HG02973 (cell line): ENCODE results near the gene MACROD2.
"Not testable (repeated sequence)": the region's sequence is repeated elsewhere in the genome, so short reads cannot be mapped to it uniquely, and the experiment has no call there.

ENCODE experiments used
- ATAC-seq: cut with Tn5 transposase; IDR thresholded peaks from one replicate; pipeline ENCODE4 v1.9.1; 2021; ENCODE audit warnings: moderate library complexity; ENCODE audit not compliant: unreplicated experiment

Gene MACROD2

DNA sequence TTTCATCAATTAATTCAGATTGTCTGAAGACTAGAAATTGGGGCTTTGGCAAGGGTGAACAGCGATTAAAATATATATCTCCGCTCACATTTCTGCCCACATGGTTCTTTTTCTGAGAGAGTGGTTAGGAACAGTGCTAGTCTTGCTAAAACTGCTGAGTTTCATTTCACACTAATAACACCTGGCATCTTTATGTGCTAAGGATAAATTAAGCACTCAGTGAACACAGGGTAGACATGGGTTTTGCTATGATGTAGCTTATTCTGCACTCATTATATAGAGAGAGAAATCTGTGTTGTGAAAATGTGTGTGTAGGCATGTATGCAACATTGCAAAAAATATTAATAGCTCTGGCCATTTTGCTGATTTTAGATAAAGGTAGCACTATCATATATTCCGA lies 965.5 kb downstream of the MACROD2 start:
- no peak for ATAC-seq

DNA sequence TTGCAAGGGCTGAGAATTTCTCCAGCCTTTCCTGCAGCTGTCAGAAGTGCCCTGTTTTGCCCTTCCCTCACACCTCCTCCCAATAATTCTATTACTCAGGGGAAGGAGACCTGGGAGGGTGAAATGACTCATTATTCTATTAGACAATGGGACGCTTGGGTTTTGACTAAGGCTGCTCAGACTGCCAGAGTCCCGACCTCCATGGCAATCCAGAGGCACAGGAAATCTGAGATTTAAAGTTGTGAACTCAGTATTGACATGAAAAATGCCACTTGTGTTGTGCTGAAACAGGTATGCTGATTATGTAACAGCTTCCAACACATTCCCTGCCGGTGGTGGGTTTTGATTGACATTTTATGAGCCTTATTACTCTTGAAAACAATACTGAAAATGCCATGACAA lies 967.9 kb downstream of the MACROD2 start:
- ATAC-seq, result no peak

DNA sequence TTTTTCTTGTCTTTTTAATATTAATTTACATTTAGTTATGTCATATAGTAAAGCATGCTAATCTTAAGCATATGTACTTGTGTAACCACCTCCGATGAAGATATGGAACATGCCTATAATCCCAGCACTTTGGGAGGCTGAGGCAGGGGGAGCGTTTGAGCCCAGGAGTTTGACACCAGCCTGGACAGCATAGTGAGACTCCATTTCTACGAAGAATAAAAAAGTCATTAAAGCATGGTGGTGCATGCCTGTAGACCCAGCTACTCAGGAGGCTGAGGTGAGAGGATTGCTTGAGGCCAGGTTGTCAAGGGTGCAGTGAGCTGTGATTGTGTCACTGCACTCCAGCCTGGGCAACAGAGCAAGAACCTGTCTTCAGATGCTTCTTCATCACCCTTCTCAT lies 970.9 kb downstream of the MACROD2 start:
- no peak for ATAC-seq

DNA sequence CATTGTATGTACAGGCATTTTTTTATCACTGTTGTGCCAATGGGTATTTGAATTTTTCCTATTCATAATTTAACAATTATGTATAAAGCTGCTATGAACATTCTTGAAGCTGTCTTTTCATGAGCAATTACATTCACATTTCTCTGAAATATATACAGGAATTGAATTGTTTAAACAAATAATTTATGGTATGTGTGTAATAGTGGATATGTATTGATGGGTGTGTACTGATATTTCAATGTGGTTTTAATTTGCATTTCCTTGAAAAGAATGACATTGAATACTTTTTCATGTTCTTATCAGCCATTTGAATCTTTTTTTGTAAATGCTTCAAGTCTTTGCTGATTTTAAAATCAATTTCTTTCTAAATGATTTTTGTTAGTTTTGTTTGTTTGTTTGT lies 971.5 kb downstream of the MACROD2 start:
- no peak for ATAC-seq

DNA sequence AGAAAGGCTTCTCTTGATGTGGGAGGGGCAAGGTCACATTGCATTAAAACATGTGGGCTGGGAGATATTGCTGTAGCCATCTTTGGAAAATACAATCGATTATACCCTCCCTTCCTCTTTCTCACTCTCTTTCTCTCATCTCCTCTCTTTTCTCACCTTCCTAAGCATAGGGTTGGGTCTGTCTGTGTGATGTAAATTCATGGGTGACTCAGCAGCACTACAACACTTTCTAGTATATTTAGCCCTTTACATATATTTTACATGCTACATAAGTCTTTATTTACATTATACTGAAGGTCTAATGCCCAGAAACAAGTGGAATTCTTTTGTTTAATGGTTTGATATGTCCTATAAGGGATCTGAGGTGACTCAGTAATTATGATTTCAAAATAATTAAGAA lies 976.9 kb downstream of the MACROD2 start:
- no peak for ATAC-seq

DNA sequence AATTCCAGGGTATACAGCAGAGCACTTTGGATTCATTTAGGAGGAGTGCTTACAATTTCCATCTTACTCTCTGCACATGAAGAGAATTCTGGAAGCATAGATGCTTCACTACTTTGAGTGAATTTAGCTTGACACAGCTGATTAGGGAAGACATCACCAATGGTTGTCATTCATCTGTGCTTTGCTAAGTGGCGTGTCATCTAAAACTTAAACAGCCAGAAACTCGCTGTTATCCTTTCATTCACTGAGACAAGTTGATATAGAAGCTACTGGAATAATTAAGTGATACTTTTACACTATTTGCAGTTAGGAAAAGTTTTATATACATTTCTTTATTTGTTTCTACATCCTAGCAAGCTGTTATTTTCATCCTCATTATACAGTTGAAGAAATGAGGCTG lies 977.4 kb downstream of the MACROD2 start:
- ATAC-seq, result no peak

DNA sequence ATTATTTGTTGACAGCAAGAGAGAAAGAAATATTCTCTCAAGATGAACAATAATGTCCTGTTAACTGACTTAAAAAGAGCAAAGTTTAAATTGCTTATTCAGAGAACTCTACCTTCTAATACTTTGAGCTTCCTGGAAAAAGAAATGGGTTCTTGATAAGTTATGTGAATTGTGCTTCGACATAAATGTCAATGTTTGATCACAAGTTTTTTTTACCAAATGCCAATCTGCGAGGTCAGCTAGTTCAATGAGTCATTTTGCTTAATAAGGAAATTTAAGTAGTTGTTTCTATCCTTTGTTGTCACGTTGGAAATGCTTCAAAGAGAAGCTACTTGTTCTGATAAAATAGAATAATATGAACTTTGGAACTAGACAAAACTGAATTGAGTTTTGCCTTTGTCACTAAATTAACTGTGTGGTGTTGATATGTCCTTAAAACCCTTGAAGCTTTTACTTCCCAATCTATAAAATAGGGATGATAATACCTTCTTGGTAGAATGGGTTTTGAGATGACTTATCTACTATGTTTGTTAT lies 984.2 kb downstream of the MACROD2 start:
- ATAC-seq, result no peak

DNA sequence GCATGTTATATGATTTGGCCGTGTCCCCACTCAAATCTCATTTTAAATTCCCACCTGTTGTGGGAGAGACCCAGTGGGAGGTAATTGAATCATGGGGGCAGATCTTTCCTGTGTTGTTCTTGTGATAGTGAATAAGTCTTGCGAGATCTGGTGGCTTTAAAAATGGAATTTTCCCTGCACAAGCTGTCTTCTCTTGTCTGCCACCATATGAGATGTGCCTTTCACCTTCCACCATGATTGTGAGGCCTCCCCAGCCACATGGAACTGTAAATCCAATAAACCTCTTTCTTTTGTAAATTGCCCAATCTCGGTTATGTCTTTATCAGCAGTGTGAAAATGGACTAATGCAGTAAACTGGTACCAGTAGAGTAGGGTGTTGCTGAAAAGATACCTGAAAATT lies 986.2 kb downstream of the MACROD2 start:
- ATAC-seq, result not testable (repeated sequence)

DNA sequence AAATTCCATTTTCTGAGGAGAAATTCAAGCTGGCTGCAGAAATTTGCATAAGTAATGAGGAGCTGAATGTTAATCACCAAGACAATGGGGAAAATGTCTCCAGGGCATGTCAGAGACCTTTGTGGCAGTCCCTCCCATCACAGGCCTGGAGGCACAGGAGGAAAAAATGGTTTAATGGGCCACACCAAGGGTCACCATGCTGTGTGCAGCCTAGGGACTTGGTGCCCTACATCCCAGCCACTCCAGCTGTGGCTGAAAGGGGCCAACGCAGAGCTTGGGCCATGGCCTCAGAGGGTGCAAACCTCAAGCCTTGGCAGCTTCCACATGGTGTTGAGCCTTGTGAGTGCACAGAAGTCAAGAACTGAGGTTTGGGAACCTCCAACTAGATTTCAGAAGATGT lies 987.0 kb downstream of the MACROD2 start:
- not testable (repeated sequence) for ATAC-seq

DNA sequence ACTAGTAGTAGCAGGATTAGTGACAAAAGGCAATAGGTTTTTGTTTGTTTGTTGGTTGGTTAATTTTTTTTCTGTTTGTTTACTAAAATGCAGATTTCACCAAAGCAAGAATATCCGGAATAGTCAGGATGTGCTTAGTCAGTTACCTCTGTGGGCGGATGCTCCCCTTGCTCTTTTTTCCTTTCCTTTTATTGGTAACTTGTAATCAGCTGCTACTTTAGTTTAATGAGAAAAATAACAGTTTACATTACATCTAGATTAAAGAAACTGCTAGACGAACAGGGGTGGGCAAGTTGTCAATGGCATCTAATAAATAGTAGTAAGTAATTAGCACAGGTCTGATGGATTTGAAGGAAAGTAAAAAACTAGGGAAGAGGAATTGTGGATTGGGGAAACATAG lies 989.0 kb downstream of the MACROD2 start:
- ATAC-seq, result no peak

DNA sequence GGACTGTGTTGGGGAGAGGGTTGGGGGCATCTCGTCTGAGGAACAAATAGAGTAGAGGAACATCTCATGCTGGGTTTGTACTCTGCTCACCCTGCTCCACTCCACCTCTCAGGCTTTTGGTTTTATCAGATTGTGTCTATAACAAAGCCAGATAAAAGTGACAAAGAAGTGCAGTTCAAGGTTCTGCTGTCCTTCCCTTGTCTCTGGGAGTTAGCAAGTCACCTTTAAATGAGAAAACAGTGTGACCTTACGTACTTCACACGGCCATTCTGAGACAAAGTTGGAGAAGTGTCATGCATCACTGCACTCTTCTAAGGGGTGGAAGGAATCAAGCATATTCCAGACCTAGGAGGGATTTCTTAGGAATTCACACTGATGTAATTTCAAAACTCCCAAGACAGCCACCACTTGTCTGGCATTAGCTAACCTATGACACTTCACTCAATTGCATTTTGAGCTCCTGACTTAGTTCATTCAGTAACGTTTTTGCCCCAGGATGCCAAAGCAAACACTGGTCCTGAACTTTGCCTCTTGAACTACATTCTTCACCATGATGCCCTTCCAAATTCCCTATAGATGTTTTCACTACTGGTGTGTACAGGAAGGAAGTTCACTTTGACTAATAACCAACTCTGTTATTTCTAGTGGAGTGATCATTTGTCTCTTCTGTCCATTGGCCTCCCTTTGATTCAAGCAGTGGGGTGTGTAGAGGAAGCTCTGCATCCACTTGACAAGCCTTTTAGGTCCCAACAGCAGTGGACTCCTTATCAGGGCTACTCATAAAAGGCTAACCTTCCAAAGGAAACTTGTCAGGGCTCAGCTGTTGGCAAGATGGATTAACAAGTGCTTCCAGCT lies 989.7 kb downstream of the MACROD2 start:
- ATAC-seq, result no peak

DNA sequence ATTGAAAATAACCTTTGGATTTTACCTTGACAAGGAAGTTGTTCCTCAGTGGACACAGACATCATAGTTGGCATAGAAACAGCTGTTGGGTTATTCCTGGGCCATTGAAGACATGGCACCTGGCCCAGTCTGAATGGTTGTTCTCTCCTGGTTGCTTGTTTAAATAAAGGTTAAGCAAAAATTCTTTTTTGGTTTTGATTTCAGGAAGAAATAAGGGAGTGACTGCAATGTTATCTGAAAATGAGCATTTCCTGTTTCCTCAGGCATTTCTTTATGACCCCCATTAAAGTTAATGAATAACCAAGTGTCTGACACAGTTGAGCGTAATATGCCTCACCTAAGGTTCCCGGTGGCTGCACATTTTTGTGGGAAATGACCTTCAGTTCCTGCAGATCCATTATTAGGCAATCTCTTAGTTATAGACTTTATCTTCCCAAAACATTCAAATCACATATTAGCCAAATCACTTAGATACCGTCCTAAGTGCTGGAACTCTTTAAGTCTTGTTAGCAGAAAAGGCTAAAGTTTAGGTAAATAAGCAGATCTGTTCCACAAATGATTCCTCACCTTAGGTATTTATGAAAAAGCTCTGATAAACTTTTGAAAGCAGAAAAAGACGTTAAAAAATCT lies 990.8 kb downstream of the MACROD2 start:
- no peak for ATAC-seq

DNA sequence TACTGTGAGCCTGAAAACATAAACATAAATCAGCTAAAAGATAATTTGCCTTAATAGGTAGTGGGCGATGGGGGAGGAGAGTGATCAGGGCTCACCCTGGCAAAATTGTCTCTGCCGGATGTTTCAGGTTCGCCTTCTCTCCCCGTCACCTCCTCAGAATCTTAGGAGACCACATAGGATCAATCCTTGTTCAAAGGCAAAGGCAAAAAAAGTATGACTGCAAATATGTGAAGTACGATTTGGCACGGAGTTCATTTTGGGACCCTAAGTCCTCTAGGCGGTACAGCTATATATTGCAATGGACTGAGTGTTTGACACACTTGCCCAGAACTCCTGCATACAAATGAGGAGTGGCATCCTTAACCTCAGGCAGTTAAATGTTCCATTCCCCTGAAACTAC lies 991.3 kb downstream of the MACROD2 start:
- ATAC-seq, result no peak

DNA sequence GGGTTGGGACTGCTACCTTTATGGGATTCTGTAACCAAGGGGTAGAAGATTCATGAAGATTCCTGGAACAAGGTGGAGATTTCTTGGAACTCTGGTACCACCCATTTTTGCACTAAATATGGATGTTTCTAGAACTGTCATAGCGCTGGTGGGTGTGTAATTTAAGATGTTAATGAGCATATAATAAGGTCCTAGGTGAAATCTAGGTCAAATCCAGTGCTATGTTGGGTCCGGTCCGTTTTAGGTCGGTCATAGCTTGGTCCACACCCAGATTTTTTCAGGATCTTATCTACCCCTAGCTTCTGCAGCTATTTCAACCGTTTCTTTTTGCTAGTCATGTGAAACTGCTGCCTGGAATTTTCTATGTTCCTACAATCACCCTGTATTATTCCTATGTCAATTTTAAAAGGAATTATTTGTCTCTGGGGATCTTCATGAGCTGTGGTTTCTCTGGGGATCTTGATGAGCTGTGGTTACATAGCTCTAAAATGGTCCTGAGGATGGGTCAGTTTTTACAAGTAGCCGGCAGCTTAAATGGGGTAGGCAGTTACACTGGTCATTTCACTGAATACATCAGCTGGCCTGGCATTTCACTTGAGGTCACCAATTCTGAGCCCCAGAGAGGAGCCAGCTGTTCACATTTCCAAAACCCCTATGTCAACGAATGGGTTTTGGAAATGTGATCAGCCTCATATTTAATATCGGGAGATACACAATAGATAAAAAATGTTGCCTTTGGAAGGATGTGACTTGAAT lies 994.4 kb downstream of the MACROD2 start:
- no peak for ATAC-seq

DNA sequence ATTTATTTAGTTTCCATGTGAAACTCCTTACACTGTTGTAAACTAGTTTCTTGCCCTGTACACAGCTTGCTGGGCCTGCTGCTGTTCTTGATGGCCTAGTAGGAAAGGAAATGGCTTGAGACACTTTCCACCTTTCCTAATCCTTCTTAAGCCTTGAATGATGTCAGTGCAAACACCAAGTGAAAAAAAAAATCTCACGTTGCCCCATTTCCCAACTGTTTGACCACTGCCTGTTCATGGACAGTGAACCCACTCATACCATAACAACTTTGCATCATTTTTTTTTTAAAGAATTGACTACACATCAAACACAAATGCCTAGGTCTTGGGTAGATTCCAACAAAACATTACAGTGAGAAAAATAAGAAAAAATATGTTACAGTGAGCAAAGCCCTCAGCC lies 995.7 kb downstream of the MACROD2 start:
- no peak for ATAC-seq

DNA sequence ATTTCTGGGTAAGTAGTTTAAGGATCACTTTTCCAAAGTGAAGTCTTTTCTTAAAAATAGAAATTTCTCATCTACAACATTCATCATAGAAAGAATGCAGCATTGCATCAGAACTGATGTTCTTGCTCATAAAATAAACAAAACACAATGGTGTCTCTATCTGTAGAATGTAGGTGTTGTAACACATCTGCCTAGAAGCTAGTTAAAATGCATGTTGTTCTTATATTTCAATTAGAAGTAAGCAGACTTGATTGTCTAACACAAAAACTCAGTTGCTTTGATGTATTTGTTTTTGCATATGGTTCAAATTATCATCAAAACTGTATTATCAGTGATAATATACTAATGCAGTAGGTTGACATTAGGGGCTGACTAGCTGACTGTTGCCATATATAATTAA lies 996.8 kb downstream of the MACROD2 start:
- ATAC-seq, result no peak

DNA sequence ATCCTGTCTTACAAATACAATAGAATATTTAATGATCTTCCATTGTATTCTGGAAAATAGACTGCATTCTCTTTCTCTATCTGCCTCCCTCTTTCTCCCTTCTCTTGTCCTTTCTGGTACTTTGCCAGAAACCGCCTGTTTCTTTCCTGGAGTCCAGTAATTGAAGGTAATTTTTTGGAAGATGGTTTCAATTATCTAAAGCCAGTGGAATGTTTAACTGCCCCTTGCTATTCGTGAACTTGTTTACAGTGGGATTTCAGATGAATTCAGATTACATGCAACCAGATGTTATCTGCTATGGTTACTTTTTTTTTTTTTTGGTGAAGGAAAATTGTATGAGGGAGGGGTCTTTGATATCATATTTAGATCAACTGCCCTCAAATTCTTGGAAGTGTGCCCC lies 997.6 kb downstream of the MACROD2 start:
- no peak for ATAC-seq

DNA sequence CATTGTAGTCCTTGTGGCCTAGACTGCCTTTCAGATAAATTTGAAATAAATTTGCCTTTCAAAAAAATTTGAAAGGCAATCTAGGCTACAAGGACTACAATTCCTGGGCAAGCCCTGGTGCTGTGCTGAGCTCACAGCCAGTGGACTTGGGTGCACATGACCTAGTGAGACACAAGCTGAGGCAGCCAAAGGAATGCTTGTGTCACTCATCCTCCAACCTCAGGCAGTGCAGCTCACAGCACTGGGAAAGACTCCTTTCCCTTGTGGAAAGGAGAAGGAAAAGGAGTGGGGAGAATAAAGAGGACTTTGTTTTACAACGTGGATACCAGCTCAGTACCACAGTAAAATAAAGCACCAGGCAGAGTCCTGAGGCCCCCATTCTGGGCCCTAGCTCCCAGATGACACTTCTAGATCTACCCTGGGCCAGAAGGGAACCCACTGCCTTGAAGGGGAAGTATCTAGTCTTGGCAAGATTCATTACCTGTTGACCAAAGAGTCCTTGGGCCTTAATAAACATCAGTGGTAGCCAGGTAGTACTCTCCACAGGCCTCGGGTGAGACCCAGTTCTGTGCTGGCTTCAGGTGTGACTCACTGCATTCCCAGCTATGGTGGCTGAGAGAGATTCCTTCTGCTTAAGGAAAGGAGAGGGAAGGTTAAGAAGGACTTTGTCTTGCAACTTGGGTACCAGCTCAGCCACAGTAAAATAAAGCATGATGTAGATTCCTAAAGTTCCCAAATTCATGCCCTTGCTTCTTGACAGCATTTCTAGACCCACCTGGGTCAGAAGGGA lies 1001.8 kb downstream of the MACROD2 start:
- ATAC-seq, result no peak

DNA sequence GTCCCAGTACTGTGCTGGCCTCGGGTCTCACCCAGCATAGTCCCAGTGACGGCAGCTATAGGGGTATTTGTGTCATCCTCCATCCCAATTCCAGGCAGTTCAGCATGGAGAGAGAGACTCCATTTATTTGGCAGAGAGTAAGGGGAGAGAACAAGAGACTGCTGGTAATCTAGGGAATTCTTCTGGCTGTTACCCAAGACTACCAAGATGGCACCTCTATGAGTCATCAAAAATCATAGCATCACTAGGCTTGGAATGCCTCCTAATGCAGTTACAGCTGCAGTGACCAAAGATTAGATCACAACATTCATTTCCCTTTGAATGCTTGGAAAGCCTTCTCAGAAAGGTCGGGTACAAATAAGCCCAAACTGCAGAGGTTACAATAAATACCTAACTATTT lies 1002.5 kb downstream of the MACROD2 start:
- no peak for ATAC-seq

DNA sequence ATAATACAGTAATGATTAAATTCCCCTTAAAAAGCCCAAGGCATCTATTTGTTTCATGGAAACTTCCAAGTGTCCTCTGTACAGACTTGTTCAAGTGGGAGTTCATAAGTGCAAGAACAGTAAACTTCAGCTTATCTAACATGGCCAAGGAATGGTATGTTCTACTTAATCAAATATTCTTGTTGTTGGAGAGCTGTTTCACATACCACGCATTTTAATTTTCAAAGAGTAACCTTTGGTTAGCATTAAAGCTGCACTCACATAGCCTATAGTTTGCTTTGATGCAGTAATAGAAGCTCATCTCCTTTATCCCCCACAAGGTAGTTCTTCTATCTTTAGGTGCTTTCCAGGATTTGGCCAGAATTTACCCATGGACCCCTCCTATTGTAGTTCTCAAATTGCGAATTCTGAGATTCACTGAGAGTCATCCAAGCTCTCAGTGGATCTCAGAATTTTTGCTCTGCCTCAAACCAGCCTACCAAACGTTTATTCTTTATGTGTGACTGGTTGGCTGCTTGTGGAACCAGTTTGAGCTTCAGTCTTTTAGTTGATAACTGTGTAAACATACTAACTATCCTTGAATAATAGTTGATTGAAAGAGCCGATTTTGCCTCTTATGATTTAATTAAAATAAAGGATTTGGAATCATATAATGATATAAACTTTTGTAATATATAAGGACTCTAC lies 1010.1 kb downstream of the MACROD2 start:
- no peak for ATAC-seq
